Mononuclear cell (primary cell): ENCODE results near the gene FOXL2. TPM values are rescaled to one million over a fixed set of nuclear protein-coding genes. Genes with fewer than 3 reads are reported as not detected.

ENCODE experiments used
- H3K27me3 ChIP-seq: 2 replicates; pipeline ENCODE4 v1.6.0; 2011; ENCODE audit warnings: low read length, control low read depth; ENCODE audit not compliant: insufficient read depth
- H3K4me1 ChIP-seq: 2 replicates; pipeline ENCODE4 v1.5.1; 2011; ENCODE audit warnings: mild to moderate bottlenecking, low read length, control low read depth; ENCODE audit not compliant: insufficient read depth
- H3K4me3 ChIP-seq: 2 replicates; pipeline ENCODE4 v1.5.1; 2011; ENCODE audit warnings: mild to moderate bottlenecking, low read length, moderate library complexity
- H3K9me3 ChIP-seq: 2 replicates; pipeline ENCODE4 v1.5.1; 2011; ENCODE audit warnings: low read depth, mild to moderate bottlenecking, control low read depth, low read length
- total RNA-seq: library from RNA; depleted of rRNA; stranded (reverse); fragments of >200 nt; gene quantifications from one replicate; pipeline ENCODE4 v1.2.3, GENCODE V29; 2012

Gene FOXL2
- total RNA-seq, 1 donor = not detected

DNA sequence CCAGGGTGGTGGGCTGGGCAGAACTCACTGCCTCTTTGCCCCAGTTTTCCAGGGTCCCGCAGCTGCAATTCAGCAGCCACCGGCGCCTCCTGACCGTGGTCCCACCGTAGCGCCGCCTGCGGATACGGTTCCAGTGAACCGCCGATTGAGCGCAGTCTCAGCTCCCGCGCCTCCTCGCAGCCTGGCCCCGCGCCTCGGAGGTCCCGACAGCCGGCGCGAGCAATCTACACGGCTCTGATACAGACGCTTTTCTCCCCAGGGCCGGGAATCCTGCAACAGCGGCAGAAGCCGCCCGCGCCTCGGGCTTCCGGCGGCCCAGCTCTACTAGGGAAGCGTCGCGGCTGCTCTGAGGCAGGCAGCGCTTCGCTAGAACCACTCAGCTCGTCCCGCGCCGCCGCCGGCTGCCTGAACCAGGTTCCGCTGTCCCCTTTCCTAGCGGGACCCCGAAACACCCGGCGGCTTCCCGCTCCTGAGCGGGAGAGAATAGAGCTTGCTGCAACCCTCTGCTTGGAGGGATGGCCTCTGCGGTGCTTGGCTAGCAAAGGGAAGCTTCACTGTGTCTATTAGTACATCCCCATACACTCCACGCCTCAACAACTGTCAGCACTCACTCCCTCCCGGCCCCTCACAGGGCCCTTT is 3.2 kb upstream of the FOXL2 start:
- Histone ChIP-seq H3K9me3 (no peaks in the 10 kb centered on the region), H3K4me1 (peaks cover 34% of the 10 kb centered on the region), H3K27me3 (peaks cover 83% of the 10 kb centered on the region), H3K4me3 (no peak overlapping the region)

DNA sequence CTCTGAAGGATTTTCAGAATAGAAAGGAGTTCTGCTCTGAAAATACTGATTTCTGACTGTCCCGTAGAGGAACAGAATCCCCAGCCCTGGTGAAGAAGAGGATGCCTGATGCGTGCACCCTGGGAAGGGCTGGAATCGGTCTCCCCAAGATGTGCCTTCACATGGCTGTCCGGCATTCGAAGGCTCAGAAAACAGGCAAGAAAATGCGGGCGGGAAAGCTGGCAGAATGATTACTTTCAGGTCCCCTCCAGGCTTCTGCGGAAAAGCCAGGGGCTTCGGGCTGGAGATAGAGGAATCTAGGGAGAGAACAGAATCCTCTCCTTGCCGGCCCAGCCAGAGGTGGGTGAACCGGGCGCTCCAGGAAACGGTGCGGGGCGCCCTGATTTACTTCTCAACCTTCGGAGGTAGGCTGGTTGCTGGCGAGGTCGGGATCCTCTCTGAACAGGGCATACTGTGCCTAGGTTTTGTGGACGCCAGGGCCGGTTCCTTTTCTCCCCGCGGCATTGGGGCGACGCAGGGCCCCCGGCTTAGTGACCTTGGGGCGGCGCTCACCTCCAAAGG is 2.6 kb upstream of the FOXL2 start:
- peaks cover 86% of the 10 kb centered on the region for H3K27me3 ChIP-seq
- H3K4me3 ChIP-seq = no peak overlapping the region
- H3K9me3 ChIP-seq = no peaks in the 10 kb centered on the region
- H3K4me1 ChIP-seq = peaks cover 40% of the 10 kb centered on the region

DNA sequence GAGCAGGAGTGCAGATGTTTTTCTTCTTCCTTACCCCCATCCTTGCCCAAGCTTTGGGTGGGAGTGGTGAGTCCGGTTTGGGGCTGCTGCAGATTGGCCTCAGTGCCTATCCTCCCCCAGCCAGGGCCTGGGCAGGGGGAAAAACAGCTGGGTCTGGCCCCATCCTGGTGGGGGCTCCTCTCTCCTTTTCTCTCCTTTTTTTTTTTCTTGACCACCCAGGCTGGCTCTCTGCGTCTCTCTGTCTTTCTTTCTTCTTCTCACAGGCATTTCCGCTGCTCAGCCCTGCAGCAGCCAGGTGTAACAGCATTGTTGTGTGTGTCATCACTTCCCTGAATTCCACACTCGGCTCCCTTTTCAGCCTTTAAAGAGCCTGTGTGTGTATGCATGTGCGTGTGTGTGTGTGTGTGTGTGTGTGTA is 2.1 kb upstream of the FOXL2 start:
- peaks cover 89% of the 10 kb centered on the region for H3K27me3 ChIP-seq
- H3K4me1 ChIP-seq = peaks cover 45% of the 10 kb centered on the region
- H3K4me3 ChIP-seq = no peak overlapping the region
- no peaks in the 10 kb centered on the region for H3K9me3 ChIP-seq

DNA sequence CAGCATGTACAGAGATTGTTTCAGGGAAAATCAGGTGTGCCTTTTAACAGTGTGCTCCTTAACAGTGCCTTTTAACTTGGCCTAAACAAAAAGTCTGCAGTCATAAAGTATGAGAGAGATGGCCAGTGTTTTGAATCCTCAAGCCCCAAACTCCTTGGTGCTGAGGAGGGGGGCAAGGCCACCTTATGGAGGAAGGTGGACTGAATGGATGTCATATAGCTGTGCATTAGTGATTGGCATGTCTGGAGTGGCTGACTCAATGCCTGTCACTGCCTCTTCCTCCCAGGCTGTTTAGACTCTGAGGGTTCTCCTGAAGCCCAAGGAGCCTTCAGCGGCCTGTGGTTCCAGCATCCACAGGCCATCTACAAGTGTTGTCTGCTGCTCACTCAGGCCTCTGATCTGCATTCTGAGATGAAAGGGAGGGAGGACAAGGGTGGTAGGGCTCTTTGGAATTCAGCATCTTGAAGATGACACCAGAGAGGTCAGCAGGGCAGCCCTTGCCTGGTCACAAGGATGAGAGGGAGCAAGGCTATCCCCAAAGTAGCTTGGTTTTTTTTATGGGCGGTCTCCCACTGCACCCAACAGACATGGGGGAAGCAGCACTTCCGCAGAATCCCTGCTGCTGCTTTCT is 1.5 kb upstream of the FOXL2 start:
- no peaks in the 10 kb centered on the region for H3K9me3 ChIP-seq
- H3K4me1 ChIP-seq = peaks cover 48% of the 10 kb centered on the region
- H3K27me3 ChIP-seq = peaks cover 90% of the 10 kb centered on the region
- no peak overlapping the region for H3K4me3 ChIP-seq

DNA sequence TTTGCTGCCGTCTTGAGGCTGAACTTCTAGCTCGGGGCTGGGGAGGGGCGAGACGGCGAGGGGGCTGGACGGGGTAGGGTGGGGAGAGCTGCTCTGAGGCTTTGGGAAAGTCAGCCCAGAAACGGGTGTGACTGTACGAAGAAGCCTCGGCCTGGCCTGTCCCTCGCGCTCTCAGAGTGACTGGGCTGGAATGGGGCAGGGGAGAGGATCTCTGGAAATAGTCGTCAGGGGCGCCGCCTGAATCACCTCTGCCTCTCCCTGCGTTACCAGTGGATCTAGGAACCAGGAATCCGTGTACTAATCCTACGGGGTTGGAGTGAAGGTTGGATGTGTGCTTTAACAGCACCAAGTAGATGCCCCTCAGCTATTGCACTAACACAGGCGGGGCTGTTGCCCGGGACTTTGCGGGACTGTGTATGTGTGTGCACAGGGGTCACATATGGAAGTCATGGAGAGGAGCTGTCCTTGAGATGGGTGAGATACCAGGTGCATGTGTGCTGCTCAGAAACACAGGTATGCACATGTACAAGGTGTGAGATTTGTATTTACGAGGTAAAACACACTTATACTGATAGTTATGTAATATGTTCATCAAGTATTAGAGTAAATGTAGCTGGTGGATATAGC is 671 bp upstream of the FOXL2 start:
- Histone ChIP-seq H3K4me3 (no peak overlapping the region), H3K27me3 (peaks cover 96% of the 10 kb centered on the region), H3K4me1 (peaks cover 48% of the 10 kb centered on the region), H3K9me3 (no peaks in the 10 kb centered on the region)

DNA sequence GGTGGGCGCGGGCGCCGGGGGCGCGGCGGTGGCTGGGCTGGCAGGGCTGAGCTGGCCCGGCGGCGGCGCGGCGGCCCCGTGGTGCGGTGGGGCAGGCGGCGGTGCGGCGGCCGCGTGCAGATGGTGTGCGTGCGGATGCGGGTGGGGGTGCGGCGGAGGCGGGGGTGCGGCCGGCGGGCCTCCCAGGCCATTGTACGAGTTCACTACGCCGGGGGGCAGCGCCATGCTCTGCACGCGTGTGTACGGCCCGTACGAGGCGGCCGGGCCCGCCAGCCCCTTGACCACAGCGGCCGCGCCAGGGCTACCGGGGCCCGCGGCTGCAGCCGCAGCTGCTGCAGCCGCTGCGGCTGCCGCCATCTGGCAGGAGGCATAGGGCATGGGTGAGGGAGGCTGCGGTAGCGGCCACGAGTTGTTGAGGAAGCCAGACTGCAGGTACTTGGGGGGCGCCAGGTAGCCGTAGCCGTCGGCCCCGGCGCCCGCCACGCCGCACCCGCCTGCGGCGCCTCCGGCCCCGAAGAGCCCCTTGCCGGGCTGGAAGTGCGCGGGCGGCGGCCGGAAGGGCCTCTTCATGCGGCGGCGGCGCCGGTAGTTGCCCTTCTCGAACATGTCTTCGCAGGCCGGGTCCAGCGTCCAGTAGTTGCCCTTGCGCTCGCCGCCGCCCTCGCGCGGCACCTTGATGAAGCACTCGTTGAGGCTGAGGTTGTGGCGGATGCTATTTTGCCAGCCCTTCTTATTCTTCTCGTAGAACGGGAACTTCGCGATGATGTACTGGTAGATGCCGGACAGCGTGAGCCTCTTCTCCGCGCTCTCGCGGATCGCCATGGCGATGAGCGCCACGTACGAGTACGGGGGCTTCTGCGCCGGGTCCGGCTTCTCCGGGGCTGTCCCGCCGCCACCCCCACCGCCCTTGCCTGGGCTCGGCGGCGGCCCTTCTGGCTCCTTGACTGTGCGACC is 951 bp downstream of the FOXL2 start:
- H3K4me3 ChIP-seq = no peak overlapping the region
- no peaks in the 10 kb centered on the region for H3K9me3 ChIP-seq
- H3K27me3 ChIP-seq = peaks cover 97% of the 10 kb centered on the region
- H3K4me1 ChIP-seq = peaks cover 48% of the 10 kb centered on the region

DNA sequence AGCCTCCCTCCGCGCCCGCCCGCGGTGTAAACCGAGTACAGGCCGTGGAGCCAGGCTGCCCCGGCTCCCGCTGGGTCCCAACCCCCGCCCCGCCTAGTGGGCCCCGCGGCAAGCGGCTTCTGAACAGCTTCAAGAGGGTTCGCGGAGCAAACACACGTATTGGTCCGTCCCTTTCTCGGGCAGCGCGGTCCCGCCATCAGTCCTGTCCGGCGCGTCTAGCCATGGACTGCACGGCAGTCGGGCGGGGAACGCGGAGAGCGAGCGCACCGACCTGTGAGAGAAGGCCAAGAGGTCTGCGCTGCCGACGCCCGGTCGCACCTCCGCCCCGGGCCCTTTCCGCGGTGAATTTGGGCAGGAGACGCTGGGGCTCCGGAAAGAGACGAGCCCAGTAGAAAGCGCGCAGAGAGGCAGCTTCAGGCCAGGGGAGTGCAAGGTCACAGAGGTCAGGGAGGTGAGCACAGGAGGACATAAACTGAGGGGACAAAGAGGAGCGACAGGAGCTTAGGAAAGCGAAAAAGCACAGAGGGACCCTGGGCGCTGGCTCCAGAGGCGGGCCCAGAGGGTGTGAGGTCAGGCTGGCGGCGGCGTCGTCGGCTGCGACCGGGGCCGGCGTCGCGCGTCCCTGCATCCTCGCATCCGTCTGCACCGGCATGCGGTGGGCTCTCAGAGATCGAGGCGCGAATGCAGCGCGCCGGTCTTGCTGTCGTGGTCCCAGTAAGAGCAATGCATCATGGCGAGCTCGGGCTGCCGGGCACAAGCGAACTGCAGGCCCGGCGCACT is 1.8 kb downstream of the FOXL2 start:
- Histone ChIP-seq H3K4me1 (peaks cover 43% of the 10 kb centered on the region), H3K9me3 (no peaks in the 10 kb centered on the region), H3K4me3 (no peak overlapping the region), H3K27me3 (peaks cover 97% of the 10 kb centered on the region)

DNA sequence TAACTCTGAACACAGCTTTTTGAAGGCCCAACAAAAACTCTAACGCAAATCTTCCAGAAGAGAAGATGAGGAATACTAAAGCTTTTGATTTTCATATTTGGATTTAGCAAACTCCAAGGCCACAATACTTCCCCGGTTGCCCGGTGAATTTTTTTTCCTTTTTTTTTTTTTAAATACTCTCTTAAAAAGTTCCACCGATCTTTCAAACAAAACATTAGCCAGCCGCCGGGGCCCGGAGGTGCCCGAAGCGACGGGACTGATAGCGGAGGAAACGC is 2.3 kb downstream of the FOXL2 start:
- Histone ChIP-seq H3K4me1 (peaks cover 42% of the 10 kb centered on the region), H3K9me3 (no peaks in the 10 kb centered on the region), H3K27me3 (peaks cover 97% of the 10 kb centered on the region), H3K4me3 (no peak overlapping the region)

DNA sequence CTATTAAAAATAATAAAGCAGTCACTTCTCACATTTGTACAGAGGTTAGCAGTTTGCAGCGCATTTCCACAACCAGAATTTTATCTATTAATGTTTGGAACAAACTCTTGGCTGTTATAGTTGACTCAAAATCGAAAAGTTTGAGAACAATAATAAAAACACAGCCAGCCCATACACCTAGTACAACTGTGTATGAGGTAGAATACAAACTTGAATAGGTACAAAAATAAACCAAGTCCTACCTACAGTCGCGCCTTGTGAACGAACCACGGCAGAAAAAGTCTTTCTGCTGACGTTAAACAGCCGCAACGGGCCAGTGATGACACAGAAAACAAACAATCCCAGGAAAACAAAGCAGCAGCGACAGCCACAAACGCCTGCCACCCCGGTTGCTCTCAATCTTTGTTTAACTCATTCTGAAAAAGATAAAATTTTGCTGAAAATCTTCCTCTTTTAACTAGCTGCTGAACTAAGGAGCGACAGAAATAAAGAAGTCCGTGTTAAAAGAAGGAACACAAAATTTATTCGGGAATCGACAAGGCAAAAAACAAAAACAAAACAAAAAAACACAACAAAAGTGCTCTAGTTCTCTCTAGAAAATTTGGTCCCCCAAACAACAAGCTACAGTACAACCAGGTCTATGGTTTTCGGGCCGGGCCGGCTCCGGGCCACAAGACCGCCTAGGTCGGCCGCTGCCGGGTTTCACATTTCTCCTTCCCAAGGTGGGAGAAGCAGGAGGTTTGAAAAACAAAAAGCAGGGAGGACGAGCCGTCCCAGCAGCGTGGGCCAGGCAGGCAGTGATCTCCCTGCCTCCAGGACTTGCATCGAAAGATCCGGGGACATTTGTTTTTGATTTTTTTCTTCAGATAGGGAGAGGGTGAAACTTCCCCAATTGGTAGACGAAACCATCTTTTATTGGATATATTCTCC is 2.9 kb downstream of the FOXL2 start:
- Histone ChIP-seq H3K4me3 (no peak overlapping the region), H3K9me3 (no peaks in the 10 kb centered on the region), H3K4me1 (peaks cover 44% of the 10 kb centered on the region), H3K27me3 (peaks cover 97% of the 10 kb centered on the region)

DNA sequence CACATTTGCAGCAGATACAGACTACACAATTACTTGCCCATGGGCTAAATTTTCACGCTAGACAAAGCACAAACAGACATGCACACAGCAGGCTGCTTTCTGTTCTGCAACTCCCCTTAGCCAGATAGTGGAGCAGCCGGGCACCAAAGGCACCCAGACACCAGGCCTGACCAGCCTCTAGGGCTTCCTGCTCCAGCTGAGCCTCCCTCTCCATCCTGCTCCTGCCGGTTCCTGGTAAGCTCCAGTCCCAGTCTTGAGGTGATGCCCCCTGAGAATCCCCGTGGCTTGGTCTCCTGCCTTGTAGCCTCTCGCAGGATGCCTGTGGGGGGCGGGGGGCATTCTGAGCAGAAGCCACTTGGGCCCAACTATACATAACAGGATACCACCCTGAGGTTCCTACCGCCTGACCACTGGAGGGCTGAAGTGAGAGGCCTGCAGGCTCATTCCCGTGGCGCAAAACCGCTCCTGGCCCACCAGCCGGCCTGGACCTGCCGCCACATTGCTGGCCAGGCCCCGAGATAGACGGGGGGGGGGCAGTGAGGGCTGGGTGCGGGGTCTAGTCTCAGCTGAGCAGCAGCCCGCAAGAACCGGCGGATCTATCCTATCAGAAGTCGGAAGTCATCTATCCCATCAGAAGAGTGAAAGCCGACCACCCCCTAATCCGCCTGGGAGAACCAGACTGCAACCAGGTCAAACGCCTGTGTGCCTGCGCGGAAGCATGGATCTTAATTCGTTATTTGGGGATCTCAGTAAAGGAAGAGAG is 3.9 kb downstream of the FOXL2 start:
- Histone ChIP-seq H3K4me1 (peaks cover 53% of the 10 kb centered on the region), H3K9me3 (no peaks in the 10 kb centered on the region), H3K4me3 (no peak overlapping the region), H3K27me3 (peaks cover 97% of the 10 kb centered on the region)

DNA sequence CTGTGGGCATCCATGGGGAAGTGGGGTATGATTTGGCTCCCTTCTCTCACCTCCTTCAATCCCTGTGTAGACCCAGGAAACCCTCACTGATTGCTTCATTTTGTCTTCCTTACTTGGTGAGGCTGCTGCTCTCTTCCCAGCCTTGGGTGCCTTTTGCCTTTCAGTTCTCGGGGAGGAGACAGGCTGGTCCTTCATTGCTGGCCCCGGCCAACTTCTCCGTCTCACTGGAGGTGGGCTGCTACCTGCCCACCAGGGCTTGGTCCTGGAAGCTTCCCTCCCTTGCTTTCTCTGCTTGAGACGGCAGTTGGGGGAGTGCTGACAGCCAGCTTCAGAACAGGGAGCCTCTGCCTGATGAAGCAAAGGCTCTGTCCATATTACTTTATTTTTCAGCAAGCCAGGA is 4.7 kb downstream of the FOXL2 start:
- Histone ChIP-seq H3K4me3 (no peak overlapping the region), H3K27me3 (peaks cover 97% of the 10 kb centered on the region), H3K9me3 (no peaks in the 10 kb centered on the region), H3K4me1 (peaks cover 61% of the 10 kb centered on the region)

DNA sequence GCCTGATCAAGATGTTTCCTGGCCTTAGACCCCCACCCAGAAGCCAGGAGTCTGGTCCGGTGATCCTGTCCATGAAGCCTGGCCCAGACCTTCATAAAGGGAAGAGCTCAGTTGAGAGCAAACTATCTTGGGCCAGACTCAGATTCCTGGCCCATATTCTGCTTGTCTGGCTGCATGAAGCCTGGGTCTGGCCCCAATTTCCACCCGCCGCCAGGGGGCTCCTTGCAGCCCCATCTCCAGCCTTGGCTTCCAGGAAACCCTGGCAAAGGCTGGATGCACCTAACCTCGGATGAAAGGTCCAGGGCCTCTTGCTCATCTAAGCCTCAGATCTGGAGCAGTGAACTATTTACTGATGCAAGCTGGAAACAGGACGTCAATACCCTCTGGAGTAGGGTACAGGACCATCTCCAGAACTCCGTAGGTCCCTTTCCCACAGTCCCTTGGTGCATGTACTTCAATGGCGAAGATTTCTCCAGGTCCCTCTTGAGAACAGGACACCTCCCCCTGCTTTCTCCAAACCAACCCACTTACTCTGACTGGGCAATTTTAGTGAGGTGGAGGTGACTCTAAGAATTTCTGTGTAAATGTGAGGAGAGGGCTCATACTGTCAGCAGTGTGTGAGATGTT is 5.6 kb downstream of the FOXL2 start:
- H3K27me3 ChIP-seq = peaks cover 97% of the 10 kb centered on the region
- H3K9me3 ChIP-seq = no peaks in the 10 kb centered on the region
- H3K4me1 ChIP-seq = peaks cover 61% of the 10 kb centered on the region
- H3K4me3 ChIP-seq = no peak overlapping the region

DNA sequence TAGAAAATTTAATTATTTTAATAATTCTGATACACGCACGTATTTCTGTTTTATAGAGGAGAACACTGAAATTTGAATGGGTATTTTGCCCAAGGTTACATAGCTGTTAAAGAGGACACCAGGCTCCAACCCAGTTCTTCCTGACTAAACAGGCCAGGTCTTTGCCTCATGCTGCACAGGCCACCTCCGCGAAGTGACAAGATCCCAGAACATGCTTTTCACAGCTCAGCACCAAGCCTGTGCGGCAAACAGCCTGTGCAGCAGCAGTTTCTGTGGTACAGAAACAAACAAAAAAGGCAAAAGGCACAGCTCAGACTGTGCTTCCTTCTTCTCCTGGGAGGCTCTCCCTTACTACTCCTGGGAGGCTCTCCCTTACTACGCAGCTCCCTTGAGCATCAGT is 6.5 kb downstream of the FOXL2 start:
- peaks cover 62% of the 10 kb centered on the region for H3K4me1 ChIP-seq
- no peaks in the 10 kb centered on the region for H3K9me3 ChIP-seq
- peaks cover 100% of the 10 kb centered on the region for H3K27me3 ChIP-seq
- no peak overlapping the region for H3K4me3 ChIP-seq
